Erythroblast (primary cell): ENCODE results near the gene KANSL1.

Source experiments
- DNase-seq, 2 experiments: peaks; one replicate each; lab custom pipeline; 2025; lab: John Stamatoyannopoulos, UW
- GATA1 ChIP-seq: IDR thresholded peaks from 2 replicates; pipeline ENCODE4 v1.6.1; 2011; ENCODE audit warnings: low read depth, mild to moderate bottlenecking, control low read depth, low read length, moderate library complexity
- POLR2A ChIP-seq: IDR thresholded peaks from 2 replicates; pipeline ENCODE4 v1.6.1; 2011; ENCODE audit warnings: mild to moderate bottlenecking, low read length

KANSL1 gene

DNA sequence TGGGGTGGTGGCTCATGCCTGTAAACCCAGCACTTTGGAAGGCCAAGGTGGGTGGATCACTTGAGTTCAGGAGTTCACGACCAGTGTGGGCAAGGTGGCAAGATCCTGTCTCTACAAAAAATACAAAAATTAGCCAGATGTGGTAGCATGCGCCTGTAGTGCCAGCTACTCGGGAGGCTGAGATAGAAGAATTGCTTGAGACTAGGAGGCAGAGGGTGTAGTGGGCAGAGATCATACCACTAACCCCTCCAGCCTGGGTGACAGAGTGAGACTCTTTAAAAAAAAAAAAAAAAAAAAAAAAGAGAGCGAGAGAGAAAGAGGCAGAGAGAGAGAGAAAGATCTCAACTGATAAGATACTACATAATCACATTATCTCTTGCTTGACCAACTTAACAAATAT lies 45.9 kb downstream of the KANSL1 start:
- no peak for DNase-seq
- TF ChIP-seq POLR2A, result no peak

DNA sequence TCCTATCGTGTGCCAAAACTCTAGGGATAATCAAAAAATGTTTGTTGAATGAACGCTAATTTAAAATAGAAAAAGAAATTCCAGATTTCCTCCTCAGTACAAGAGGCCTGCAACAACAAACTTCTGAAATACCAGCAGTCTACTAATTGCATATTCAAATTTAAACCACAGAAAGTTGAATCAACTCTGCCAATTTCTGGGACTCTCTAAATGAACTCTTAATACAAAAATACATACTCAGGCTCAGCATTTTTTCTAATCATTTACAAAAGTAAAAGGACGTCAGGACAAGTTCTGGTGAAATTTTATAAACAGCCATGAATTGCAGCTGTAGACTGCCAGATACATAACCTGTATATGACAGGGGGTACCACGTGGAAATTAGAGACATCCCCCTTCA lies 49.0 kb downstream of the KANSL1 start:
- TF ChIP-seq POLR2A (no peak), GATA1 (no peak)
- DNase-seq, result no peak

DNA sequence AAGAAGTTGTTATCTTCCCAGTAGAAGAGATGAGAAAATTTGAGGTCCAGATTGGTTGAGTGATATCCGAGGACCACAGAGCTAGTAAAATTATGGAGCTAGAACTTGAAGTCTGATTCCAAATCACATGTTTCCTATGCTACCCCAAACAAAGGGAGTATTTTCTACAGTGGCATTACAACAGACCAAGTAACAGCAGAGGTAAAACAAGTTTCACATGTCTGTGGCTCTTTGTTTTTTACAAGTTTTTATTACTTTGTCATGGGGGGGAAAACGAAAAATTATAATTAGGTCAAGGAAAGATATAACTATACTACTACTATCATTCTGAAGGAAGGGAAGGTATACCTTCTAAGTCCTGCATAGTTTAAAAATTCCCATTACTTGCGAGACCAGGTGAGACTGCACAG lies 49.4 kb downstream of the KANSL1 start:
- no peak for TF ChIP-seq POLR2A
- DNase-seq, result no peak

DNA sequence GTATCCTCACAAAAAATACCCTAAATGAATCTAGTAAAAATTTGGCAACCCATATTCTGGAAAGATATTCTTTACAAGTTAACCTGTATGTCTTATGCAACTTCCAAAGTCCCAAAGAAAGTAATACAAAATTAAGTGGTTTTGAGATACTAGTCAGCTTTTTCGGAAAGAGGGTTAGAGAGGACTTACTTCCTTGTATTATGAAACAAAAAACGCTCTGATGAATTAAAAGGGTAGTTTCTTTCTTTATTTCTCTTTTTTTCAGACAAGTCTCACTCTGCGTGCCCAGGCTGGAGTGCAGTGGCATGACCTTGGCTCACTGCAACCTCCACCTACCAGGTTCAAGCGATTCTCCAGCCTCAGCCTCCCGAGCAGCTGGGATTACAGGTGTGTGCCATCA lies 51.6 kb downstream of the KANSL1 start:
- no peak for TF ChIP-seq GATA1
- TF ChIP-seq POLR2A, result no peak
- no peak for DNase-seq

DNA sequence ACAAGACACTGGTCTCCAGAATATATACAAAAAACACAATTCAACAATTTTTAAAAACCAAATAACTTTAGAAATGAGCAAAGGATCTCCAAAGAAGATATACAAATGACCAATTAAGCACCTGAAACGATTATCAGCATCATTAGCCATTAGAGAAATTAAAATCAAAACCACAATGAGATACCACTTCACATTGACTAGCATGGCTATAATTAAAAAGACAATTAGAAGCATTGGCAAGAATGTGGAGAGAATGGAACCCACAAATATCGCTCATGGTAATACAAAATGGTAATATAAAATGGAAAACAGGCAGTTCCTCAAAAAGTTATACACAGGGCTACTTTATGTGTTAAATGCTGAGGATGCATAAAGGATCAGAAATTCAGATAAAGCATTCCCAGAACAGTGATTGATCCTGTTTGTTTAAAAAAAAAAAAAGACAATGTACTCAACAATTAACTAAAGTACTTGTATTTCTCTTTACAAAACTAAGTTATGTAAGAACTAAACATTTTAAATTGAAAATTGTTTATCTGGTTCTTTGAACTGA lies 52.5 kb downstream of the KANSL1 start:
- no peak for DNase-seq
- TF ChIP-seq GATA1, result no peak
- no peak for TF ChIP-seq POLR2A

DNA sequence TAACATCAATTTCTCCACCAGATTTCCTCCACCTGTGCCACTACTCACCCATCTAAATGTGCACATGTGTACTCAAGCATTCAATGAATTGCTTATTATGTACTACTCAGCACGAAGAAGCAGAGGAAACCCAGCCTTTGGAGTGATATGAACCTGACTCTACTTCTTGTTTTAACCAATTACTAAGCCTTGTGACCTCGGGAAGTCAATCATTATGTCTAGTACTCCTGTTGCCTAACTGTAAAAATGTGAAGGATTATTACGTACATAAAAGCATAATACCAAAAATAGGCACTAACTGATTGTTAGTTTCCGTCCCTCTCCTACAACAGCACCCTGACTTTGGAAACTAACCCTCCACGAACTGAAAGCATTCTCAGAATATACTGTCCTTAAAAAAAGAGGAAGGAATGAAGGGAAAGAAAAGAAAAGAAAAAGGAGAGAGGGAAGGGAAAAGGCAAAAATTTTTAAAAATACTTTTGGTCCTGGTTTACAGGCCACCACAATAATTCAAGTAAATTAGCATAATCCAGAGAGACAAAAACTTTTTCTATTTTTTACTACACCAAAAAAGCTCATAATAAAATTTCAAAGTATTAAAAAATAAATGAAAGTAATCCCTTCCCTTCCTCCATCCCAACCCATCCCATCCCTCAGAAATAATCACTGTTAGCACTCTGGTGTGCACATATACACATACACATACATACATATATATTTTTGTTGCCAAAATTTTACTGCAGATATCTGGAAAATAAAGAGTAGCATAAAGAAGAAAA lies 53.6 kb downstream of the KANSL1 start:
- DNase-seq, result no peak
- TF ChIP-seq GATA1 (no peak), POLR2A (no peak)

DNA sequence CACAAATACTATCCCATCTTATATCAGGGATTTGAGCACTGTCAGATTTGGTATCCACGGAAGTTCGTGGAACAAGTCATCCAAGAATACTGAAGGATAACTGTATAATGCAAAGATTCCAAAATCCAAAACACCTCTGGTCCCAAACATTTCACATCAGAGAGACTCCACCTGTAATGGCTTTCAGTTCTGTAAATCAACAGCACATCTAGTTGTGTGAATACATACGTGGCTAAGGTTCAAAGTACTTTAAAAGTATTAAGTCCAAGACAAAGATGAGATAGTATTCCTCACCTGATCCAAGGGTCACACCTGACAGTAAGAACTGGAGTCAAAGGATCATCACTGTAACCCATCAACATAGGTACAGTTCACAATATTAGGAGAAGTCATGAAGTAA lies 54.8 kb downstream of the KANSL1 start:
- no peak for DNase-seq
- no peak for TF ChIP-seq GATA1
- TF ChIP-seq POLR2A, result no peak

DNA sequence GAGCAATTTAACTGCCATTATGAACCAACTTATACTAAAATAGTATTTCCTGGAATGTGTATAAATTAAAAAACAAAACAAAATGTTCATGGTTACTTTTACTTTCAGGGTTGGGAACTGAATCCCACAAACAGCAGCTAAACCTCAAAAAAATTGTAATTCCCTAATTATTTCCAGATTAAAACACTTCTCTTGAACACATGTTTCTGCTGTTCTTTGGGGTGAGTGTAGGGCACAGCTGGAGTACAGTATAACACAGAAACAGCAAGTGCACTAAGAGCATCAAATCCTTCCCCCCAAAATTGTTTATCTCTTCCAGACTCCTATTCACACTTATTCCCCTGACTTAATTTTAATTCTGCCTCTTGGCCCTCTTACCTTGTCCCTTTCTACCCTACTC lies 56.4 kb downstream of the KANSL1 start:
- TF ChIP-seq POLR2A (no peak), GATA1 (no peak)
- DNase-seq, result no peak

DNA sequence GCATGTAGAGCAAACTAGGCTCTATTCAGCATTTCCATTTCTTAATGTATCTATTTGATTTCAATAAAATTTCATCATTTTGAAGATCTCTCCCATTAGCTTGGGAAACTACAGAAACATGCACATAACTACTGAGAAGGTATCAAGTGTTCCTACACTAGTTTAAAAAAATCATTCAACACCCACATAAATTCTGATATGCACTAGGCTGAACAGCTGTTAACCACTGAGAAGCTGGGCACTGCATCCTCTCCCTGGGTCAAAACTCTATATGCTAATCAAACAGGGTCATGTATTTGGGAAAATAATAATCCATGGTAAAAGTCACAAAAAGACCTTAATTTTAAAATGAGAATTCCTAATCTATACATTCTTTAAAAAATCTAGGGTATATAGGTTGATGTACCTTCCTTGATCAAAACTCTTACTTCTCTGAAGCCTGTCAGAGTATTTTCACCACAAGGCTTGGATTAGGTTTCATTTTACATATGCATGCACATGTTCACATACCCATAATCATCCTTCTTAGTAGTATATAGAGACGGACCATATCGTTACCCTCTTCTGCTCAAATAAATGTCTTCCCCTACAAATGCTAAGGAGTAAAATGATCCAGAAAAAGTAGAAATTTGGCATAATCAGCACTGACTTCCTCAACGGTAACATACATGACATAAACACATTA lies 57.2 kb downstream of the KANSL1 start:
- no peak for TF ChIP-seq POLR2A
- TF ChIP-seq GATA1, result no peak
- no peak for DNase-seq

DNA sequence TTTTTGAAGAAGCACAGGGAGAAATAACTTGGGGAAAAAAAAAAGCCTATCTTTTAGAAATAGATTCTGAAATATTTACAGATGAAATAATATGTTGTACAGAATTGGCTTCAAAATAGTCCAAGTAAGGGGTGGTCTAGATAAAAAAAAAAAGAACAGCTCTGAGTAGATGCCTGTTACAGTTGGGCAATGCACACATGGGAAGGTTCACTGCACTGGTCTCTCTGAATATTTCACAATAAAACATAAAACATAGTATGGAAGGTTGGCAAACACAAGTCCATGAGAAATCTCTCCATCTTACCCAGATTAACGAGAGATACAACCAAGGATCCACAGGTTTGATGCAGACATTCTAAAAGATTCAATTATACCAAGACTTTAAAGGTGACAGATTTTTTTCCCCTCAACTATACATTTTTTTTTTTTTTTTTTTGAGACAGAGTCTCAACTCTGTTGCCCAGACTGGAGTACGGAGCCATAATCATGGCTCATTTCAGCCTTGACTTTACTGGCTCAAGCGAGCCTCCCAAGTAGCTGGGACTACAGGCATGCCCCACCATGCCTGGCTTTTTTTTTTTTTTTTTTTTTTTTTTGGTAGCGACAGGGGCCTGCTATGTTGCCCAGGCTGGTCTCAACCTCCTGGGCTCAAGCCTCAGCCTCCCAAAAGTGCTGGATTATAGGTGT lies 58.0 kb downstream of the KANSL1 start:
- TF ChIP-seq GATA1, result no peak
- DNase-seq, result no peak

DNA sequence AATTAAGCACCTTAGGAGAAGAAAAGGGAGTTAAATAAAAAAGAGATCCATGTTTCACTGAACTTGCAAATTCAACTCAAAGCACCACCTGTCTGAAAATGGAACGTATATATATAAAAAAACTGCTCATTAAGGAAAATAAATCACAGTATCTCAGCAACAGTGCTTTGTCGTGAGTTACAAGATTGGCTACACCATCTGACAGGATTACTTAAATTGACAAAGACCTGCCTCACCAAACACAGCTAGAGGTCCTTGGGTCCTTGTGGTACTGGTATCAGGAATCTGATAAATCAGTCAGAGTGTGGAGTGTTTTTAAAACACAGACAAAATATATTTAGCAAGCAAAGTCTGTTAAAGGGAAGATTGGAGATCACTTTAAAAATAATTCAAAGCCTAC lies 63.9 kb downstream of the KANSL1 start:
- TF ChIP-seq POLR2A (no peak), GATA1 (no peak)
- no peak for DNase-seq

DNA sequence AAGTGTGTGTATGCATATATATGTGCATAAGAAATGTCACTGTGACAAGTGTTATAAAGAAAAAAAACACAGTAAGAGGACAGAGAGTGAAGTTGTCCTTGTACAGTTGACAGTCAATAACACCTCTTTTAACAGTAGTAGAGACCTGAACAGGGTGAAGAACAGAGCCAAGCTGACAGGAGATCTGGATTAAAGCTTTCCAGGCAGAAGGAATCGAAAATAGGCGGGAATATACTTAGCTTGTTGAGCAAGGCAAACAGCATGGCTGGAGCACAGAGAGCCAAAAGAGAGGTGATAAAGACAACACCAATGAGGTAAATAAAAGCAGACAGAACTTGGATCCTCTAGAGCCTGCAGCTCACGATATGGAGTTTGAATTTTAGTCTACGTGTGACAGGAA lies 64.8 kb downstream of the KANSL1 start:
- no peak for DNase-seq

DNA sequence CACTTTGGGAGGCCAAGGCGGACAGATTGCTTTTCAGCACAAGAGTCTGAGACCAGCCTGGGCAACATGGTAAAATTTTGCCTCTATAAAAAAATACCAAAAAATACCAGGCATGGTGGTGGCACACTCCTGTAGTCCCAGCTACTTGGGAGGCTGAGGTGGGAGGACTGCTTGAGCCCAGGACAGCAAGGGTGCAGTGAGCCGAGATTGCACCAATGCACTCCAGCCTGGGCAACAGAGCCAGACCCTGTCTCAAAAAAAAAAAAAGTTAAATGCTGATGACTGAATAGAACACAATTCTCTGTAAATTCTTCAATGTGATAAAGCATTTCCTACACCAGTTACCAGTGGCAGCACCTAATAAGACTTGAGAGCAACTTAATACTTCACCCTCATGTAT lies 65.7 kb downstream of the KANSL1 start:
- TF ChIP-seq POLR2A (no peak), GATA1 (no peak)
- DNase-seq, result no peak

More for the DNA sequence above, 64.8 kb downstream of the KANSL1 start:
- TF ChIP-seq GATA1 (no peak), POLR2A (no peak)

DNA sequence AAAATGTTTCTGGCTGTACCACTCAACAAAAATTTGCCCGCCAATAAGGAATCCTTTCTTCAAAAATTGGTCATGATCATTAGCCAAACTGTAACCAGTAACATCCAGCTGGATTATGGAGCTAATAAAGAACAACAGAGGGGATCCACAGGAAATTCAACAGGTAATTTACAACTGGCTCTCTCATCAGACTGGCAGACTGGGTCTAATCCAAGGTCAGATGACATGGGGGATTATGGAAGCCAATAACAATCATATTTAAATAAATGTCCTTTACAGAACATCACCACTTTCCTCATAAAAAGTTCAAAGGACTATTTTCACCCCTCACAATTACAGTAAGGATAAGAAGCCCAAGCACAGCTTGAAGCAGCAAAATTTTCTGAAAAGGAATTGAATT lies 66.4 kb downstream of the KANSL1 start:
- TF ChIP-seq POLR2A, result no peak
- no peak for TF ChIP-seq GATA1
- no peak for DNase-seq

DNA sequence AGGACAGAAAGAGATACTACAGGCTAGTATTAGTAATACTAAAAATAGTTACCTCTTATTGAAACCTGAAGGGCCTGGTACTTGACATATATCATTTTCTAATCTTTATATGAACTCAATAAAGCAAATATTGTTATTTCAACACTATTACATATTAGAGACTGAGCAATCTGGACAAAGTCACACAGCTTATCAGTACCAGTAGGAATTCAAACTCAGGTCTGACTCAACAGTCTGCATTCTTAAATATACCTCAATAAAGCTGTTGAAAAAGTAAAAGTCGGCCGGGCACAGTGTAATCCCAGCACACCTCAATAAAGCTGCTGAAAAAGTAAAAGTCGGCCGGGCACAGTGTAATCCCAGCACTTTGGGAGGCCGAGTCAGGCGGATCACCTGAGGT lies 67.4 kb downstream of the KANSL1 start:
- no peak for DNase-seq
- TF ChIP-seq GATA1 (no peak), POLR2A (no peak)
